Measurements from ENCODE around the gene SLC22A3. TPM values are rescaled to one million over a fixed set of nuclear protein-coding genes. Genes with fewer than 3 reads are reported as not detected.

Gene SLC22A3
- total and polyA plus RNA-seq, 2 of the 4 experiments (the other 2 are of a cell fraction) = not detected

GRCh38 chr6:160347259-160348222, 637 bp upstream of the SLC22A3 start:
- no peak overlapping the region for H2BK120ac ChIP-seq (ENCODE audit: low read depth, low read length)
- no peak overlapping the region for H3K4me2 ChIP-seq (ENCODE audit: low read depth, low read length)
- no peak overlapping the region for H3K18ac ChIP-seq (ENCODE audit: low read depth, low read length)
- H3K9me3 ChIP-seq (ENCODE audit: control insufficient read depth, insufficient read depth, low read length) = peaks cover 7% of the 10 kb centered on the region; the same call in 1 of the 2 replicates
- no peak overlapping the region for H2AK9ac ChIP-seq (replicated peaks; ENCODE audit: low read depth, low read length, poor library complexity)
- H3K27ac ChIP-seq (ENCODE audit: insufficient read depth, low read length) = no peak overlapping the region
- TF ChIP-seq MXI1 (IDR thresholded peaks at IDR 0.05; ENCODE audit: borderline replicate concordance, low read depth, low read length) = no peak
- TF ChIP-seq, protein P1, sequence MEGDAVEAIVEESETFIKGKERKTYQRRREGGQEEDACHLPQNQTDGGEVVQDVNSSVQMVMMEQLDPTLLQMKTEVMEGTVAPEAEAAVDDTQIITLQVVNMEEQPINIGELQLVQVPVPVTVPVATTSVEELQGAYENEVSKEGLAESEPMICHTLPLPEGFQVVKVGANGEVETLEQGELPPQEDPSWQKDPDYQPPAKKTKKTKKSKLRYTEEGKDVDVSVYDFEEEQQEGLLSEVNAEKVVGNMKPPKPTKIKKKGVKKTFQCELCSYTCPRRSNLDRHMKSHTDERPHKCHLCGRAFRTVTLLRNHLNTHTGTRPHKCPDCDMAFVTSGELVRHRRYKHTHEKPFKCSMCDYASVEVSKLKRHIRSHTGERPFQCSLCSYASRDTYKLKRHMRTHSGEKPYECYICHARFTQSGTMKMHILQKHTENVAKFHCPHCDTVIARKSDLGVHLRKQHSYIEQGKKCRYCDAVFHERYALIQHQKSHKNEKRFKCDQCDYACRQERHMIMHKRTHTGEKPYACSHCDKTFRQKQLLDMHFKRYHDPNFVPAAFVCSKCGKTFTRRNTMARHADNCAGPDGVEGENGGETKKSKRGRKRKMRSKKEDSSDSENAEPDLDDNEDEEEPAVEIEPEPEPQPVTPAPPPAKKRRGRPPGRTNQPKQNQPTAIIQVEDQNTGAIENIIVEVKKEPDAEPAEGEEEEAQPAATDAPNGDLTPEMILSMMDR (conservative IDR thresholded peaks at IDR 0.05; ENCODE audit: low read depth, low read length) = no peak
- TF ChIP-seq CHD1 (IDR thresholded peaks at IDR 0.05; ENCODE audit: low read depth, low read length) = no peak
- no peak for TF ChIP-seq MAZ (IDR thresholded peaks at IDR 0.05; ENCODE audit: borderline replicate concordance, low read depth, low read length)
- no peak for TF ChIP-seq SMC3 (IDR thresholded peaks at IDR 0.05; ENCODE audit: low read depth, low read length)
- TF ChIP-seq CEBPB (IDR thresholded peaks at IDR 0.05; ENCODE audit: low read depth, low read length) = no peak
- TF ChIP-seq FOS (IDR thresholded peaks at IDR 0.05; ENCODE audit: low read depth, low read length) = no peak
- no peak for TF ChIP-seq RCOR1 (IDR thresholded peaks at IDR 0.05; ENCODE audit: insufficient replicate concordance, low read length)
- no peak for TF ChIP-seq NFE2L2 (IDR thresholded peaks at IDR 0.05; ENCODE audit: low read depth, low read length)
- TF ChIP-seq MAFK (IDR thresholded peaks at IDR 0.05; ENCODE audit: low read depth, low read length) = no peak
- no peak for TF ChIP-seq ELK1 (IDR thresholded peaks at IDR 0.05; ENCODE audit: borderline replicate concordance, low read depth, low read length)
- TF ChIP-seq RAD21 (IDR thresholded peaks at IDR 0.05; ENCODE audit: low read length) = no peak
- no peak for TF ChIP-seq RFX5 (IDR thresholded peaks at IDR 0.05; ENCODE audit: low read depth, low read length)
- ATAC-seq (ENCODE audit: low read depth) = no peak
- ChIA-PET CTCF (no interaction called here), POLR2A (ENCODE audit: unreplicated experiment) (no interaction called here)
- dilution Hi-C loops (cut with HindIII; ENCODE audit: low sequenced_read_pairs, unreplicated experiment) = no loop called here
- no peak overlapping the region for H3K4me3 ChIP-seq (ENCODE audit: insufficient read depth, low read depth, low read length)
- no peaks in the 10 kb centered on the region; the same call in 1 of the 2 replicates for H3K4me1 ChIP-seq (ENCODE audit: control insufficient read depth, insufficient read depth, low read length)
- H3K56ac ChIP-seq (ENCODE audit: extremely low read depth, insufficient read depth, low read length) = no peak overlapping the region
- no peak overlapping the region for H4K91ac ChIP-seq (ENCODE audit: insufficient read depth, low read depth, low read length)
- intact Hi-C loops (cut with micrococcal nuclease) = no loop called here
- 21% methylated on average over 34 of the region's 74 CpGs; no CpG with 5 or more reads in 1 of the 2 experiments for WGBS, 2 experiments (ENCODE audit: extremely low coverage in 2 of 2, insufficient read length in 1 of 2)
- H2BK5ac ChIP-seq (ENCODE audit: low read depth, low read length, poor library complexity, severe bottlenecking) = no peak overlapping the region
- no peak overlapping the region for H3K14ac ChIP-seq (replicated peaks; ENCODE audit: low read depth, low read length)
- no peaks in the 10 kb centered on the region for H3K79me1 ChIP-seq (ENCODE audit: low read depth in 1 of 2, low read length in 2 of 2)
- no peaks in the 10 kb centered on the region for H4K20me1 ChIP-seq (ENCODE audit: insufficient read depth, low read length)
- no peak overlapping the region for H3K9ac ChIP-seq (ENCODE audit: low read depth, low read length)
- no peak overlapping the region for H2BK15ac ChIP-seq (ENCODE audit: low read depth, low read length)
- in situ Hi-C loops (cut with MboI; ENCODE audit: low sequenced_read_pairs) = no loop called here
- H2AFZ ChIP-seq (replicated peaks; ENCODE audit: low read length, poor library complexity) = peak overlapping the region; percentile 45
- H2AK5ac ChIP-seq (ENCODE audit: low read depth, low read length) = no peak overlapping the region
- no peak overlapping the region for H3K23ac ChIP-seq (ENCODE audit: low read depth, low read length)
- no peak for DNase-seq
- no peak overlapping the region for H4K5ac ChIP-seq (ENCODE audit: low read depth, low read length)
- no peak overlapping the region for H4K8ac ChIP-seq (ENCODE audit: low read depth in 2 of 2, low read length in 2 of 2)
- no peak overlapping the region for H3K4ac ChIP-seq (ENCODE audit: low read depth, low read length)
- no TSS peak for BruUV-seq (replicated peaks)
- H3K27me3 ChIP-seq (ENCODE audit: control insufficient read depth, insufficient read depth, low read length) = peaks cover 24% of the 10 kb centered on the region
- H3K9me1 ChIP-seq (ENCODE audit: insufficient read depth, low read length) = no peaks in the 10 kb centered on the region; the same call in 1 of the 2 replicates
- H3K36me3 ChIP-seq (ENCODE audit: control insufficient read depth, insufficient read depth, low read length) = no peaks in the 10 kb centered on the region
- H2BK20ac ChIP-seq (ENCODE audit: low read depth, low read length) = no peak overlapping the region
